HG03378 (cell line): Measurements from ENCODE around the gene UBAC1.

Source experiments
- ATAC-seq: cut with Tn5 transposase; IDR thresholded peaks from one replicate; pipeline ENCODE4 v1.9.1; 2021; ENCODE audit warnings: mild to moderate bottlenecking, moderate library complexity; ENCODE audit not compliant: unreplicated experiment

The UBAC1 gene

GRCh38 chr9:135885100-135885853 is 75.9 kb downstream of the UBAC1 start:
- ATAC-seq = no peak

- no peak for ATAC-seq
Measured at GRCh38 chr9:135884328-135885035, 76.7 kb downstream of the UBAC1 start.

- ATAC-seq = no peak
Measured at GRCh38 chr9:135883410-135884089, 77.6 kb downstream of the UBAC1 start.
